ENCODE measurements around the gene ZNF587.

GRCh38 chr19:57872450-57872849 lies 22.8 kb downstream of the ZNF587 start:
- TF ChIP-seq CTCF (IDR thresholded peaks at IDR 0.05) (no peak), POLR2A (IDR thresholded peaks at IDR 0.05) (no peak)

All from lower leg skin (tissue), 3 donors.